ENCODE data around the gene LRP1-AS. TPM values are rescaled to one million over a fixed set of nuclear protein-coding genes. Genes with fewer than 3 reads are reported as not detected.

LRP1-AS gene
- total RNA-seq, 1 experiment from 2014 or later, result not detected

GRCh38 chr12:57161491-57161890, 14.1 kb upstream of the LRP1-AS start:
- DNase-seq (no peak), ATAC-seq (no peak)
- H3K27me3 ChIP-seq (ENCODE audit: low read length), result no peaks in the 10 kb centered on the region
- no peak overlapping the region for H3K4me3 ChIP-seq (ENCODE audit: low read length)
- intact Hi-C loops (cut with micrococcal nuclease), result no loop called here
- BruUV-seq (replicated peaks), result no TSS peak
- H3K4me2 ChIP-seq (ENCODE audit: low read length), result no peak overlapping the region
- no peaks in the 10 kb centered on the region for H3K79me2 ChIP-seq (ENCODE audit: low read length)
- H3K27ac ChIP-seq (ENCODE audit: low read length), result no peak overlapping the region
- peaks cover 18% of the 10 kb centered on the region for H3K4me1 ChIP-seq (ENCODE audit: insufficient read depth, low read length)
- ChIA-PET CTCF (no interaction called here), POLR2A (ENCODE audit: unreplicated experiment) (no interaction called here)
- H3K36me3 ChIP-seq (ENCODE audit: low read depth, low read length), result no peaks in the 10 kb centered on the region
- no peaks in the 10 kb centered on the region for H3K9me3 ChIP-seq (ENCODE audit: low read length)
- no peak for TF ChIP-seq EZH2 (IDR thresholded peaks at IDR 0.05; ENCODE audit: low read length, unreplicated experiment)
- no peak for TF ChIP-seq EZH2phosphoT487 (IDR thresholded peaks at IDR 0.05; ENCODE audit: borderline replicate concordance, low read length)
- no peak for TF ChIP-seq CTCF (conservative IDR thresholded peaks at IDR 0.05; ENCODE audit: low read depth, low read length)
- no peak overlapping the region for H3K9ac ChIP-seq (ENCODE audit: low read length)
- H4K20me1 ChIP-seq (ENCODE audit: low read length), result no peaks in the 10 kb centered on the region
- H3K9me2 ChIP-seq (replicated peaks; ENCODE audit: low read length), result no peaks in the 10 kb centered on the region
- no peaks in the 10 kb centered on the region for H3F3A ChIP-seq (ENCODE audit: low read length, unreplicated experiment)
- H2AFZ ChIP-seq (ENCODE audit: low read length), result no peak overlapping the region

GRCh38 chr12:57160741-57161140, 13.3 kb upstream of the LRP1-AS start:
- intact Hi-C loops (cut with micrococcal nuclease), result no loop called here
- no peak overlapping the region for H3K9ac ChIP-seq (ENCODE audit: low read length)
- no TSS peak for BruUV-seq (replicated peaks)
- H3K36me3 ChIP-seq (ENCODE audit: low read depth, low read length), result no peaks in the 10 kb centered on the region
- no peak overlapping the region for H3K27ac ChIP-seq (ENCODE audit: low read length)
- DNase-seq, result no peak
- no peak overlapping the region for H2AFZ ChIP-seq (ENCODE audit: low read length)
- H3K9me3 ChIP-seq (ENCODE audit: low read length), result no peaks in the 10 kb centered on the region
- no peak for ATAC-seq
- TF ChIP-seq EZH2phosphoT487 (IDR thresholded peaks at IDR 0.05; ENCODE audit: borderline replicate concordance, low read length) (no peak), EZH2 (IDR thresholded peaks at IDR 0.05; ENCODE audit: low read length, unreplicated experiment) (no peak), CTCF (conservative IDR thresholded peaks at IDR 0.05; ENCODE audit: low read depth, low read length) (no peak)
- H3K4me2 ChIP-seq (ENCODE audit: low read length), result no peak overlapping the region
- H3F3A ChIP-seq (ENCODE audit: low read length, unreplicated experiment), result no peaks in the 10 kb centered on the region
- H3K4me1 ChIP-seq (ENCODE audit: insufficient read depth, low read length), result peaks cover 10% of the 10 kb centered on the region
- H4K20me1 ChIP-seq (ENCODE audit: low read length), result no peaks in the 10 kb centered on the region
- H3K27me3 ChIP-seq (ENCODE audit: low read length), result no peaks in the 10 kb centered on the region
- CTCF ChIA-PET, result no interaction called here
- no peaks in the 10 kb centered on the region for H3K9me2 ChIP-seq (replicated peaks; ENCODE audit: low read length)
- H3K79me2 ChIP-seq (ENCODE audit: low read length), result no peaks in the 10 kb centered on the region
- POLR2A ChIA-PET (ENCODE audit: unreplicated experiment), result no interaction called here
- no peak overlapping the region for H3K4me3 ChIP-seq (ENCODE audit: low read length)

- H3K4me3 ChIP-seq (ENCODE audit: low read length), result no peak overlapping the region
- ATAC-seq (no peak), DNase-seq (no peak)
- BruUV-seq (replicated peaks), result no TSS peak
- CTCF ChIA-PET, result no interaction called here
- H4K20me1 ChIP-seq (ENCODE audit: low read length), result no peaks in the 10 kb centered on the region
- intact Hi-C loops (cut with micrococcal nuclease), result no loop called here
- no peaks in the 10 kb centered on the region for H3F3A ChIP-seq (ENCODE audit: low read length, unreplicated experiment)
- no peak overlapping the region for H3K27ac ChIP-seq (ENCODE audit: low read length)
- POLR2A ChIA-PET (ENCODE audit: unreplicated experiment), result no interaction called here
- TF ChIP-seq CTCF (conservative IDR thresholded peaks at IDR 0.05; ENCODE audit: low read depth, low read length) (no peak), EZH2phosphoT487 (IDR thresholded peaks at IDR 0.05; ENCODE audit: borderline replicate concordance, low read length) (no peak), EZH2 (IDR thresholded peaks at IDR 0.05; ENCODE audit: low read length, unreplicated experiment) (no peak)
- no peaks in the 10 kb centered on the region for H3K27me3 ChIP-seq (ENCODE audit: low read length)
- H3K4me2 ChIP-seq (ENCODE audit: low read length), result no peak overlapping the region
- no peaks in the 10 kb centered on the region for H3K36me3 ChIP-seq (ENCODE audit: low read depth, low read length)
- peaks cover 3% of the 10 kb centered on the region for H3K4me1 ChIP-seq (ENCODE audit: insufficient read depth, low read length)
- no peak overlapping the region for H2AFZ ChIP-seq (ENCODE audit: low read length)
- no peaks in the 10 kb centered on the region for H3K9me2 ChIP-seq (replicated peaks; ENCODE audit: low read length)
- H3K9ac ChIP-seq (ENCODE audit: low read length), result no peak overlapping the region
- H3K79me2 ChIP-seq (ENCODE audit: low read length), result no peaks in the 10 kb centered on the region
- H3K9me3 ChIP-seq (ENCODE audit: low read length), result no peaks in the 10 kb centered on the region
Observed at GRCh38 chr12:57160040-57160439, 12.6 kb upstream of the LRP1-AS start.
